Esophagus squamous epithelium (tissue), 5 donors: ENCODE data around the gene FAM227A. TPM values are rescaled to one million over a fixed set of nuclear protein-coding genes. Genes with fewer than 3 reads are reported as not detected.

Experiments
- DNase-seq: peaks from one replicate; lab custom pipeline; 2025; lab: John Stamatoyannopoulos, UW
- H3K27ac ChIP-seq, 4 donors: fragments of 200-600 bp; sonication (generic); one replicate each; pipeline ENCODE4 v1.5.1; 2016 to 2019; ENCODE audit warnings: mild to moderate bottlenecking in 1 of 4
- H3K27me3 ChIP-seq, 4 donors: fragments of 200-600 bp; sonication (generic); 1 replicate in 3 of 4; 2 replicates in 1 of 4; pipeline versions ENCODE4 v1.5.1 to v1.6.0; 2017 to 2021; ENCODE audit warnings: antibody characterized with exemption in 1 of 4
- H3K36me3 ChIP-seq, 3 donors: fragments of 200-600 bp; sonication (generic); one replicate each; pipeline ENCODE4 v1.5.1; 2016 to 2019
- H3K4me1 ChIP-seq, 3 donors: fragments of 200-600 bp; sonication (generic); one replicate each; pipeline ENCODE4 v1.5.1; 2017 to 2019
- H3K4me3 ChIP-seq, 4 donors: fragments of 200-600 bp; sonication (generic); 1 replicate in 3 of 4; 2 replicates in 1 of 4; pipeline ENCODE4 v1.5.1; 2016 to 2019; ENCODE audit warnings: mild to moderate bottlenecking in 2 of 4, moderate library complexity in 1 of 4
- H3K9me3 ChIP-seq, 3 donors: fragments of 200-600 bp; sonication (generic); one replicate each; pipeline ENCODE4 v1.5.1; 2016 to 2019
- CTCF ChIP-seq, 6 experiments: fragments of 450-650 bp in 4 of 6; fragments of 200-600 bp in 2 of 6; sonication (generic) in 2 of 6; IDR thresholded peaks; one replicate each; pipeline ENCODE4 v1.5.1; 2016 to 2019; ENCODE audit warnings: antibody characterized with exemption in 6 of 6, mild to moderate bottlenecking in 4 of 6, moderate library complexity in 4 of 6
- POLR2A ChIP-seq, 4 donors: fragments of 450-650 bp; IDR thresholded peaks; one replicate each; pipeline ENCODE4 v1.6.1; 2017; ENCODE audit warnings: antibody characterized with exemption in 4 of 4, mild to moderate bottlenecking in 4 of 4, moderate library complexity in 3 of 4
- WGBS, 2 donors: methylation state at CpG; one replicate each; pipeline ENCODE4 v1.1.5; 2018; 5-methylcytosine and 5-hydroxymethylcytosine counted together
- intact Hi-C: fragments of 100-400 bp; cut with DNase I; formaldehyde crosslinking; loops from one replicate; pipeline ENCODE4 v1.15.0; 2022
- total RNA-seq, 4 donors: library from RNA; depleted of rRNA; stranded (reverse); fragments of >200 nt; gene quantifications; one replicate each; pipeline ENCODE4 v1.1.0, GENCODE V29; 2016
- donor health status: DM: yes; HTN: yes; CAD: no.

Gene FAM227A
- total RNA-seq, 4 donors from 2014 or later: 0.04 to 1.0 (median 0.12) TPM

- no peak overlapping the region for H3K4me3 ChIP-seq
- peaks cover 0 to 5% (median 5%) of the 10 kb centered on the region in 3 donors for H3K9me3 ChIP-seq
- H3K27ac ChIP-seq: no peak overlapping the region
- intact Hi-C loops: no loop called here
- no peaks in the 10 kb centered on the region for H3K27me3 ChIP-seq
- TF ChIP-seq POLR2A (IDR thresholded peaks at IDR 0.05) (no peak), CTCF (IDR thresholded peaks at IDR 0.05) (no peak)
- peaks cover 0 to 22% (median 0%) of the 10 kb centered on the region in 3 donors for H3K4me1 ChIP-seq
- H3K36me3 ChIP-seq: no peaks in the 10 kb centered on the region
- WGBS, 2 donors: 85% methylated on average over 4 of the region's 4 CpGs
- DNase-seq: no peak
Observed at GRCh38 chr22:38613588-38613987, 42.6 kb downstream of the FAM227A start.

GRCh38 chr22:38612217-38613006 is 43.8 kb downstream of the FAM227A start:
- peaks cover 0 to 1% (median 0%) of the 10 kb centered on the region in 3 donors for H3K9me3 ChIP-seq
- no peak overlapping the region for H3K27ac ChIP-seq
- H3K4me1 ChIP-seq: peaks cover 0 to 22% (median 0%) of the 10 kb centered on the region in 3 donors
- no peak for DNase-seq
- intact Hi-C loops: no loop called here
- no peaks in the 10 kb centered on the region for H3K36me3 ChIP-seq
- no peak overlapping the region for H3K4me3 ChIP-seq
- H3K27me3 ChIP-seq: no peaks in the 10 kb centered on the region
- no peak for TF ChIP-seq POLR2A (IDR thresholded peaks at IDR 0.05)
- no peak for TF ChIP-seq CTCF (IDR thresholded peaks at IDR 0.05)
- 63 to 71% methylated on average over 5 of the region's 5 CpGs for WGBS, 2 donors

GRCh38 chr22:38611559-38611958 is 44.6 kb downstream of the FAM227A start:
- Histone ChIP-seq H3K9me3 (no peaks in the 10 kb centered on the region), H3K4me1 (peaks cover 0 to 25% (median 0%) of the 10 kb centered on the region in 3 donors), H3K36me3 (no peaks in the 10 kb centered on the region), H3K27ac (no peak overlapping the region), H3K4me3 (no peak overlapping the region), H3K27me3 (no peaks in the 10 kb centered on the region)
- TF ChIP-seq CTCF (IDR thresholded peaks at IDR 0.05) (no peak), POLR2A (IDR thresholded peaks at IDR 0.05) (no peak)
- DNase-seq: no peak
- WGBS, 2 donors: 95 to 97% methylated on average over 5 of the region's 5 CpGs
- intact Hi-C loops: no loop called here

DNA sequence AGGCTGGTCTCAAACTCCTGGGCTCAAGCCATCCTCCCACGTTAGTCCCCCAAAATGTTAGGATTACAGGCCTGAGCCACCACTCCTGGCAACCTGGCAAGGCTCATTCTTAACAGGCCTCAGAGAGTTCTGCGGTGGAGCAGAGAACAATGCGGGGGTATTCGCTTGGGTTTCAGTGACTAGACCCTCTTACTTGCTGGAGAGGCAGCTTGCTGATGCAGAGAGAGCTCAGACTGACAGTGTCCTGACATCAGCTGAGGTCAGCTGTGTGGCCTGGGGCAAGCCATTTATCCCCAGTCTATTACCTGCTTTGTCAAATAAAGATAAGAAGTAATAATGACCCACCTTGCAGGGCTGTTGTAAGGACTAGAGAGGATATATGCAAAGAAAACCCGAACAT is 46.0 kb downstream of the FAM227A start:
- 94 to 95% methylated on average over 5 of the region's 5 CpGs for WGBS, 2 donors

More for the DNA sequence above, 46.0 kb downstream of the FAM227A start:
- Histone ChIP-seq H3K27me3 (no peaks in the 10 kb centered on the region), H3K4me1 (peaks cover 0 to 17% (median 0%) of the 10 kb centered on the region in 3 donors), H3K9me3 (no peaks in the 10 kb centered on the region), H3K27ac (no peak overlapping the region), H3K4me3 (no peak overlapping the region), H3K36me3 (no peaks in the 10 kb centered on the region)
- TF ChIP-seq CTCF (IDR thresholded peaks at IDR 0.05) (no peak), POLR2A (IDR thresholded peaks at IDR 0.05) (no peak)
- no peak for DNase-seq
- intact Hi-C loops: no loop called here
